ENCODE results near the gene CPNE4.
"Not testable (repeated sequence)": the region's sequence is repeated elsewhere in the genome, so short reads cannot be mapped to it uniquely, and the experiment has no call there.

CPNE4 gene

DNA sequence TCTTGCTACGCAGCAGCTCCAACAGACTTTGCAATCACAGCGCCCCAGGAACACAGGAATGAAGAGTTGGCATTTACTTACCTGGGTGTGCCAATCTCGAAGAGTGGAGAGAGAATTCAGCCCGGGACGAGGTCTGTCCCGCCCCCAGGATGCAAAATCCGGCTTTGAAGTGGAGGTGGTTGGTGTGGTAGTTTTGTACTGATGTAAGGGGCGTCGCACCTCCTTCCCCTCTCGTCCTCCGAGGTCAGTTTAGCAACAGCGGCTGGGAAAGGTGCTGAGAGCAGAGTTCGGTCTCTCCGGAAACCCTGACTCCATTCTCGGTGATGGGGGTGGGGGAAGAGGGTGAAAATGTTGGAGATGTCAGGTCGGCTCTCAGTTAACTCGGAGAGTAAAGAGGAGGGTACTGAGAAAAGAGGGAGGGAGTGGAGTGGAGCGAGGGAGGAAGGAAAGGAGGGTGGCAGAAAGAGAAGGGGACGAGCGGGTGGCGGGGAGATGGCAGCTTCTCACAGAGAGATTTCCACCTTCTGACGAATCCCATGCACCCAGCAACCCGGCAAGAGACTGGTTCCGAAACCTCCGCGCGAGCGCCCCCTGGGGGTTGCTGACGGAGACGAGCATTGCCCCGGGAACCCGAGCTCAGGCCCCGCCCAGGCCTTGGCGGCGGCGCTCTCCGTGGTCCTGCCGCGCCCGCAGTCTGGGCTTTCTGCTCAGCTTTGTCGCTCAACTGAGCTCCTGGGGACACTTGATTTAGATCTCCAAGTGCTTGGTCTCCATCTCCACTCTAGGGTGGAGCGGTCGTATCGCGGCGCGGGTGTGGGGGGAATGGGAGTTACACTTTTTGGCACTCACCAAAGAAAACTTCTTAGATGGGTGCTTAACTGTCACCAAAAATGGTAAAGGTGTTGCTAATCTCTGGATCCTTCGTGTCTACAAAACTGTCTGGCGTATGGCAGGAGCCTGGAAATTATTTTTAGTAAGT, at the start of gene CPNE4:
Gene CPNE4 (minus strand): TSS at position 529 of the 979 bp plus-strand sequence.
- DNase-seq, result peak in 53 of 56 donors; percentile 4 to 90 (median 64)

DNA sequence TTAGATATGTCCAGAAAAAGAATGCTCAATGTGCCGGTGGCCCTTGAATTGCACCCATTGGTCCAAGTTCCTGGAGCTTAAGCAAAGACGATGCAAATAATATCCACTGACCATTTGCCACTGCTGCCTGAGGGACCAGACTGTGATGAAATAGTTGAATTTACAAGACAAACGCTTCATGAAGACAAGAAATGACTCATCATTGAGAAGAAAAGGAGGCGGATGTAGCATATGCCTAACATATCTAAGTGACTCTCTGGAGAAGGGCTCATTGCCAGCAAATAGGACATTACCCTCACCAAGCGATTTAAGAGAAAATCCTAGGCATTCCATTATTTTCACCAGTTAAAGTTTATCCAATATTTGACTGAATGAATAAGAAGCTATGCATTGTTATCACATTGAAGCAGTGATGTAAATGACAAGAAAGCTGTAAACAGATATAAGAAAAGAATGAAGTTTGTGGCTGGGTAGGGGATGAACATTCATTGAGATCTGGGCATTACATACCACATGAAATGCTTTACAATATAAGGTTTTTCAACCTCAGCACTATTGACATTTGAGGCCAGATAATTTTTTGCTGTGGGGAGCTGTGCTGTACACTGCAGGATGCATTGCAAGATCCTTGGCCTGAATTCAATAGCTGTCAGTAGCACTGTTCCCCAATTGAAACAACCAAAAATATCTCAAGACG, 48.9 kb upstream of the CPNE4 start:
- no peak for DNase-seq

DNA sequence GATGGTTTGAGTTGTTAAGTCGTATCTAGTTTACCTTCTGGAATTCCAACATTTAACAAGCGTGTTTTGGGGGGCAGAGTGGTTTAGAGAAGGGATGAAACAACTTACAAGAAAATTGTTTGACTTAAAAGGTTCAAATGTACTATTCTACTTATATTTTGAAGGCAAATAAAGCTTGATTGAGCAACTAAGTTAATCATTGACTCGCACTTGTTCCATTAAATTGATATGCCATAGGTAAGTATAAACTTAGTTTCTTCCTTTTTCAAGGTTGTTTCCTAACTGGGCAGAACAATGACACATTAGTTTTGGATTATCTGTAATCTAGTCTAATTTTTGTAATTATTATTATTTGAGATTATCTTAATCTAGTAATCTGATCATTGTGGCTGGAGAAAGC, 48.3 kb upstream of the CPNE4 start:
- DNase-seq, result no peak

DNA sequence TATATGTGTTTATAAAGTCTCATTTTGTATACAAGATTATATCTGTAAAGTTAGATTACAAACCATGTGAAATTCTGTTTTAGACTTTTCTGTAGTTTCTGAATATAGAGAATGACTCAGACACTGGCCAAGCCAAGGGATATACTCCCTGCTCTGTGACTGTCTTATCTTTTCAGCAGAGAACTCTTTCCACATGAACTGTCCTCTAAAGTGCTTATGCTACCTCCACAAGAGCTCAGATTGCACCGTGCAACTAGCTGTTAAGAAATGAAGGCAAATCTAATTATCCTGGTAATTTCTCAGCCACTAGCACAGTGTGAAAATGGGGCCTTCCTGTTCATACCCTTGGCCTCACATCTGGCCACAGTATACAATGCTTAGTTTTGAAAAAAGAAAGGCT, 44.3 kb upstream of the CPNE4 start:
- DNase-seq, result no peak

DNA sequence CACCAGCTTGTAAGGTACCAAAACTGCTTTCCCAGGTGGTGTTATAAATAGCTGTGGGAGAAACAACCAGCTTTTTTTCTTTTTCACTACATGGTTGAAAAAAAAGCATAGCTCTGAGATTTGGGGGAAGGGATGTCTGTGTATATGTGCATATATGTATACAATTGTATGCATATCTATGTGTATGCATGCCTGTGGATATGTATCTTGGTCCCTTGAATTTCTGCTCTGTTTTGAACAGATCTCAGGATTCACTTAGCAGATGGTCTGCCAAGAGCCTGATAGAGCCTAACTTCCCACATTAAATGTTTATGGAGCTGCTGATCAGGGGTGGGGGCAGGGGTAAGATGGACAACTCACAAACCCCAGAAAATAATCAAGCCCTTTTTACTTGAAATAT, 39.0 kb upstream of the CPNE4 start:
- DNase-seq, result no peak

DNA sequence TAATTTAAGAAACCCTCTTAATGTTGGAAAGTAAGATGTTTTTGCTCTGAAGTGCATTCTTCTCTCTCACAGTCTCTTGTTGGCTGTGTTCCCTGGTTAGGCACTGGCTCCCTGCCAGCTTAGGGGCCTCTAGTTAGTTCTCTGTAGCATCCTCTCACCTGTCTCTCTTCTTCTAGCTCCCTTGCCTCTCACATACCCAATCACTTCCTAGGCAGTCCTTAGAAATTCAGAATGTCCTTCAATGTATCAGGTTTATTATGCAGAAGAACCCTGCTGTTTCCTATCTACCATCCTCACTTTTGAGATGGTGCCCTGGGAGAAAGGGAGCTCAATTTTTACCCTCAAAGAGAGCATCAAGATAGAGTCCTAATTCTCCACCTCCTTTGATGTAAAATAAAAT, 36.2 kb upstream of the CPNE4 start:
- no peak for DNase-seq

DNA sequence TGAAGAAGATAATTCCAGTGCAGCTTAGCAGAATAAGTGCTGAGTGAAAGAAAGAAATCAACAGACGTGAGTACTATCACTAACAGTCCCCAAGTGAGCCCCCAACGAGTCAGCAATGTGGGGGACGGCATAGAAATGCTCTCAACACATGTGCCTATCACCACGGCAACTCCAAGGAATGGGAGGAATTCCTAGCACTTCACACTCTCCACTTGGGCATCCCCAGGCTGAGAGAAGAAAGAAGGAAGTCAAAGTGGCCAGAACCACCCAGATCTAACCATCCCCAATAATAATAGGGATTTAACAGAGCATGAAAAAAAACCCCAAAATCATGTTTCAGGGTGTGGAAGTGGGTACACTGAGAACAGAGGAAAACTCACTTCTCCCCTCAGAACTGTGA, 29.3 kb upstream of the CPNE4 start:
- DNase-seq, result no peak

DNA sequence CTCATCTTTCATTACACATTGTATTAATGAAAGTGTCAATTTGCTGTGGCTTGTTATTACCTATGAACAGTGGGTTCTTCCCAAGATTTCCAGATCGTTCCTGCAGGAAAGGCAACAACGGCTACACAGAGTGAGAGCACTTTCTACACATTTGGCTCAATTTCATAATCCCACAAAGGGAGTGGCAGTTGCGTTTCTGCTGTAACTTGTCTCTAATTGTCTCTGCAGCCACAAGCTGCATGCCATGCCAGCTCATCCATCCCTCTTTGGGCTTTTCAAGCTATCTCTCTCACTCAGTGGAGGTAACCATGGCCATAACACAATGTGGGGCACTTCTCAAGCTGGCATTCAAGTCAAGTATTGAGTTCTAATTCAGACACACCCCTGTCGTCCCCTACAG, 27.7 kb upstream of the CPNE4 start:
- no peak for DNase-seq

DNA sequence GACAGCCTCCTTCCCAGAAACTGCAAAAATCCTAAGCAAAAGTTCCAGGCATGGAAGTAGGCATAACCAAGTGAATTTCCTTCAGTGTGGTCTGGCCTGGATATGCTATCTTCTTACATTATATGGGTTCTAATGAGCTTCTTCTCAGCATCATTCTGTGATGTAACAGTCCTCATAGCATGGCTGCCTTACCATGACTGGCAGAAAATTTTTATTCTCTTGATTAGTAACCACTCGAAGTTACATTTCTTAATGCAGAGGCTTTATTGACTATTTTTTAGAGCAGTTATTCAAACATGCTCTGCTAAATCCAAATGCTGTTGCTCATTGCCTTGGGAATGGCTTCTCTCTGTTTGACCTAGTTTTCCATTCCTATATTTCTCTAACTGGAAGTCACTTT, 21.1 kb upstream of the CPNE4 start:
- no peak for DNase-seq

DNA sequence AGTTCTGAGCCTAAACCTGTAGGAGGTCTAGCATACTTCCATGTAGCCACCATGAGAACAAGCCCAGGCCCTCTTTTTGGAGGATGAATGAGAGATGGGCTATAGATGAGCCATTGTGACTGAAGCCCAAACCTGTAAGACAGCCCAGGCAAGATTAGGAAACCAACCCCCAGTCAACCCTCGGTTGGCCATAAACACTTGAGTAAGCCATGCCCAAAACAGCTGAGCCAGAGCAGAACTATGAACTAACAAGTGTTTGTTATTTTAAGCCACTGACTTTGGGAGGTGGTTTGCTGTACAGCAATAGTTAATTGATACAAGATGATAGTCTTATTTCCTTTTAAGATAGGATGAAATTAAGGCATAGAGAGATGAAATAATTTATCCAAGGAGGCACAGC, 12.4 kb upstream of the CPNE4 start:
- DNase-seq, result no peak

DNA sequence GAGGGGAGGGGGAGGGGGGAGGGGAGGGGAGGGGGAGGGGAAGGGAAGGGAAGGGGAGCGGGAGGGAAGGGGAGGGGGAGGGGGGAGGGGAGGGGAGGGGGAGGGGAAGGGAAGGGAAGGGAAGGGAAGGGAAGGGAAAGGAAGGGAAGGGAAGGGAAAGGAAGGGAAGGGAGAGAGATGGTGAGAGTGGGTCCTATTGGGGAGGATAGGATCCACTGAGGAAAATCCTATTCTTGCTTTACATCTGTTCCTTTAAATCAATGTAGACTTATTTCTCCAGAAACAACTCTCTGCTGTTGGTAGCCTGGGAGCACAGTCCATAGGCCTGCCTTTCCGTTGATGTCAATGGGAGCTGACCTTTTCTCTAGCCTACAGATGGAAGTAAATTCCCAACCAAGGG, 10.1 kb upstream of the CPNE4 start:
- DNase-seq, result not testable (repeated sequence)

DNA sequence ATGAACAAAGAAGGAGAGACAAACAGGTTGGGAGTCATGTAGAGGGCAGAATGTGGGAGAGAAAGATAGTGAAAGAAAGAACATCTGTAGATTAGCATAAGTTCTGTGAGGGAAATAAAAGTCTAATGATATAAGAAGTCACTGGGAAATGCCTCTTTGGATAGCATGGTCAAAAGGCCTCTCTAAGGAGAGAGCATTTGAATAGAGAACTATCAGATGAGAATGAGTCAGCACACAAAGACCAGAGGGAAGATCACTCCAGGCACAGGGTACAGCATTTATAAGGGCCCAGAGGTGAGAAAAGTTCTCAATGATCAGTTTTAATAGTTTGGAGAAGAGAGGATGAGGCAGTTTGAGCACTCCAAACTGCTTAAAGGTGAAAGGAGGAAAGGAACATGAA, 7.9 kb upstream of the CPNE4 start:
- no peak for DNase-seq

DNA sequence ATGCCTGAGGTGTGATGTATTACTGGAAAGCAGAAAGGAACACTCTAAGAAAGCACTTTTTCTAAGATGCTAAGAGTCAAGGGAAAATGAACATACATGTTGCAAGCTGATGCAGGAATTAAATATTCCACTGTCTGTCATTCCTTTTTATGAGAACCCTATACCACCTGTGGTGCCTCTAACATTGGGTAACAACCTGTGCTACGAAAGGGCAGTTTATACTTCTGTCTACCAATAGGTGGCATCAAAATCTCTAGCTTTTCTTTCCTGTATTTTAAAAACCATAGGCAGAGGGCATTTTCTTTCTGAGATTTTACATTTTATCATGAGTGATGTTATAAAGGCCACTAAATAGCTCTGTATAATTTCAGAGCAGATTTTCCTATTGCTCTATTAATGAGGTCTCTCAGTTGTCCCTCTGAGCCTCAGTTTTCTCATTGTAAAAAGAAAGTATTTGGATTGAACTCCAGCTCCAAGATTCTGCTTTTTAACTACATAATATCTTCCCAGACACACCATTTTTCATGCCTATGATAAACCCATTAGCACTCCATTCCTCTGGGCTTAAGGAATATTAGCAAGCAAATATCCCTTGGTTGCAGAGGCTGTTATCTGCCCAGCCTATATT, 3.5 kb upstream of the CPNE4 start:
- no peak for DNase-seq

DNA sequence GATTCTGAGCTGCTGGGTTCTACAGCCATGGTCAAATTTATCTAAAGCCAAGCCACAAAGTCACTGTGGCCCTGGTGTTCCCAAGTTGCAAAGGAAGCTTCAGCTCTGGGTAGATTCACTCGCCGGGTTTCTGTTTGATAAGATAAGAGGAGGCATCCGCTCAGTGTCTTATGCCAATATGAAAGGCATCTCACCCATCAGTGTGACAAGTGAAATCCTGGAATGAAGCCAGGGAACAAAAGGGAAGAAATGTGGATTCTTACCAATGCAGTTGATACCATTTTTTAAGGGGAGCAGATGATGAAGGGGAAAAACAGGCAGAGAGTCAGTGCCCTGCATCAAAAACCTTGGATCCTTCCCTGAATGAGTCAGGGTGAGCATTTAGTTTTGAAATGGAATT, 2.8 kb upstream of the CPNE4 start:
- DNase-seq, result no peak

DNA sequence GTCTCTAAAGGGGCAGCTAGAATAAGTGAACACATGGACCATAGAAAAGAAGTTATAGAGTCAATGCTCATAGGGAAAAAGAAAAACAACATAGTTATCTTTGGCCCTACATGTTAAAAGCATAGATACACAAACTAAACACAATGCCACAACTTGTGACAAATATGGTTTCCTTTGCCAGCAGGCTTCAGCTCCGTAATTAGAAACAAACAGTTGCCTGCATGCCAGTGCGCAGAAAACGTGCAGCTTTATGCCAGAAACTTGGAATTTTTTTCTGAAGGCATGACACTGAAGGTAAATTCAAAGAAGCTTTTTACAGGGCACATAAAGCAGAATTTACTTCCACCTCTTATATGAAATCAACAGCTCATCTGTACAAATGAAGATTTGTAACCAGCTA, 2.2 kb upstream of the CPNE4 start:
- DNase-seq, result no peak

DNA sequence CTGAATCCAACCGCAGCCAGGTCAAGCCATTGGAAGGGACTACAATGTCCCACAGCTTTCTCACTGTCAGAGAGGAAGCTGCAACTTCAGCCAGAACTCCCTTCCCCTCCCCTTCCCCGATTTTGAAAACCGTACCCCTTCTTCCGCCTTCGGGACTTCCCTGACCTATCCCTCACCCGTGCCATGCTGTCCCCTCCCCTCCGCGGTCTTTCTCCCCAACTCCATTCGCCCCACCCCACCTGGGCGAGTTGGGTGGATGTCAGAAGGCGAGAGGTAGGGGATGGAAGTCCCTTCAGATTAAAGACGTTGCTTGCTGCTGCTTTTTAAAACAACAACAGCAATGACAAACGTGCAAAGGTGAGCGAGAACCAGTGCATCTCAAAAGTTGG, 723 bp downstream of the CPNE4 start:
- no peak for DNase-seq

DNA sequence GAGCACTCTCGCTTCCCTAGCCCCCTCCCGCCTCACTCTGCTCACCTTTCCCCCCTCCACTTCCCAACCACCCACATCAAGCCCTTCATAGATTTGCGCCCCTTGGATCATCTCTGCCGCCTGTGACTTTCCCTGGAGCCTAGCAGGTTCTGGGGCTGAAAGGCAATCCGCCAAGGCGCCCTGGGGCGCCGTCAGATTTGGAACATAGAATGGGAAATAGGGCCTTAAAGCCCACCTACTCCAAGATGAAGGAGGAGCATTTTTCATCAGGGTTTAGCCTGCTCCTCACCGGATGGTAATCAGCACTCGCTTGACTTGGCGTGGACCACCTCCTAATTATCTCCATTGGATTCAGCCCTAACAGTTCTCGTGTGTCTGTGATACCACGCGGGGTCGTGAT, 1.3 kb downstream of the CPNE4 start:
- no peak for DNase-seq

DNA sequence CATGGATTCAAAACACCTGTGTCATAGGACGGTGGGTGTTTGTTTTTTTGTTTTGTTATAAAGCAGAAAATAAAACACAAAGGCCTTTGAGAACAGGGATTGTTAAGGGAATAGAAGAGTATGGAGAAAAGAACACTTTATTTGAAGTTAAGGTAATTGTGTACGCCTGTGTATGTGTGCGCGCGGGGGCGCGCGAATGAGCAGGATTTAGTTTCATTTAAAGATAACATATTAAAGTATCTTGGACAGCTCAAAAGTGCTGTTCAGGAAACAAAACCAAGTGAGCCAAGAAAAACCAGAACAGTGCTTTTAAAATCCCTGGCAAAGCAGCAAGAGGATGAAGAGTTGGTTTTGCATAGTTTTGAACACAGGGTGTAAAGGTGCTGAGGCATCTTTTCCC, 1.9 kb downstream of the CPNE4 start:
- DNase-seq, result no peak

DNA sequence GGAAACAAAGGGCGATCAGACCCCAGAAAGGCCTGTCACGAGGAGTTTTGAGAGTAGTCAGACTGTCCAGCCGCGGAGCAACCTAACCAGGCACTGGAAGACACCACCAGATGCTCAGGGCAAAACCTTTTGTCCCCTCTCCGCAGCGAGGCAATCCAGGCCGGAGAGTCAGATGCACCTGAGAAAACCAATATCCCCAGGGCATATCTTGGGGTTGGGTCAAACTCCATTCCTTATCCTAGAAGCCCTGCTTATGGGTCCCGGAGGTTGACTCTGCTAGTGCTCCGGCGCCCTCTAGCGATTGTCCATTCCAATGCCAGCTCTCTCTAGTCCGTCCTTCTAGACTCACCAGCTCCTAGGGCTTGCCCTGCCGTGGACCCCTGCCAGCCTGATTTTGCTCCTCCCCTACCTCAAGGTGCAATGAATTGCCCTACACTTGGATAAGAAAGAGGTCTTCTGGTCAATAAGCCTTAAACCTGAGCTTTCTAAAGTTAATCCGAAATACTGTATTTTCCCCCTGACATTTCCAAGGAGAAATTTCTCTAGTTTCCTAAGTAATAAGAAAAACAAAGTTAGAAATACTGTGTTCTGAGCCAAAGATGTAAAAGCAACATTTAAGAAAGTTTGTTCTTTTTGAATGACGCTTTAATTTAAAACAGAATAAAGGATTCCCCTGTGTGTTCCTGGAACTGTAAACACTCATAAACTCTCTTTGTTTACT, 5.5 kb downstream of the CPNE4 start:
- peak in 53 of 56 donors; percentile 3 to 89 (median 51) for DNase-seq

DNA sequence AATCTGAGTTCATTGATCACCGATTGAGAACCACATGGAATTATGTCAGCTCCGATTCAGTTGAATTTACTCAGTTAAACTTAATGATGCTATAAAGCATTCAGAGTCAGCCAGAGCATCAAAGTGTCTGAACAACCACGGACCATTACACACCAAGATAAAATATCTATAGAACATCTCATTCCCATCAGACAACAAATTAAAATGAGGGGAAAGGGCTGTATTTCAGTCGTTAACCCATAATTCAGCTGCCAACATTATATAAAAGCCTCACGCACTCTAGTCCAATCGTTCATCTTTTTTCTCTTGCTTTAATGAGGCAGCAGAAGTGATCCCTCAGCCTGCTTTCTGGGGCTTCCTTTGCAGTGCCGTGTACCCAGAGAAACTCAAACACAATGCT, 11.9 kb downstream of the CPNE4 start:
- no peak for DNase-seq

DNA sequence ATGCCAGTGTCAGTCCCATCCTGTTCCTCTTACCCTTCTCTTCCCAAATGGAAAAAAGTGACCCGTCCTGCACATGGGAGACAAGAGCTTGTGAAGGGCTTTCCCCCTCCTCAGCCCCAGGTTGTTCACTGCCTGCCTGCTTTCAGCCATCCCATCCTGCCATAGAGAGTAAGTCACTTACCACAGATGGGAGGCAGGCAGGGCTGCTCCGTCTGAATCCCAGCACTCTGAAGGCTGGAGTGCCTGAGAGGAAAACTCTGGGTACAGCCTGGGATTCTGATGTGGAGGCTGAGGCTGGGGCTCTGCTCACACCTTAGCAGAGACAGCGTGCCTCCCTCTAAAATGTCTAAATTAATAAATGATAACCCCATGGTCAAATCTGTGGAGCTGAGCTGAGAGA, 14.8 kb downstream of the CPNE4 start:
- DNase-seq, result no peak

DNA sequence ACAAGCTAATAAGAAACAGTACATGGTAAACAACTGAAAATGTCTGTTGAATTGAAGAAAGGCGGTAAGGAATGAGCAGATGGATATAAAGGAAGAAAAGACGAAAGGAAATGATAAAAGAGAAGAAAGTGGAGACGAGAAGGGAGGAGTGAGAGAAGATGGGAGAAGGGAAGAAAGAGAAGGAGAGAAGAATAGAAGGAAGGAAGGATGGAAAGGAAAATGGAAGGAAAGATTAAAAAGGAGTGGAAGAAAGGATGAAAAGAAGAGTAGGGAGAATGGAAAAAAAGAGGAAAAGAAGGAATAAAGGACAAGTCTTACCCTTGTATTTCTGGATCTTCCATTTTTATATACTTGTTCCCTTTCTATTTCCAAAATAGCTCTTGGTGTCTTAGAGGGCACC, 17.7 kb downstream of the CPNE4 start:
- DNase-seq, result no peak
